Esophagus muscularis mucosa (tissue), 4 donors: Measurements from ENCODE around the gene AFAP1.

Experiments
- EP300 ChIP-seq: sonication (generic); formaldehyde crosslinking; IDR thresholded peaks from one replicate; pipeline ENCODE4 v1.6.1; 2017; ENCODE audit warnings: antibody characterized with exemption
- POLR2A ChIP-seq: fragments of 450-650 bp; IDR thresholded peaks from one replicate; pipeline ENCODE4 v1.6.1; 2017; ENCODE audit warnings: antibody characterized with exemption, moderate library complexity, mild to moderate bottlenecking, low read depth
- POLR2AphosphoS5 ChIP-seq, 2 donors: sonication (generic); formaldehyde crosslinking; IDR thresholded peaks; one replicate each; pipeline ENCODE4 v1.6.1; 2017; ENCODE audit warnings: antibody characterized with exemption in 2 of 2
- TF ChIP-seq, protein P1 (sequence below), 3 experiments: fragments of 200-600 bp in 2 of 3; fragments of 450-650 bp in 1 of 3; sonication (generic) in 2 of 3; IDR thresholded peaks; one replicate each; pipeline ENCODE4 v1.5.1; 2017 to 2019; ENCODE audit warnings: antibody characterized with exemption in 3 of 3, mild to moderate bottlenecking in 2 of 3, moderate library complexity in 1 of 3

DNA sequence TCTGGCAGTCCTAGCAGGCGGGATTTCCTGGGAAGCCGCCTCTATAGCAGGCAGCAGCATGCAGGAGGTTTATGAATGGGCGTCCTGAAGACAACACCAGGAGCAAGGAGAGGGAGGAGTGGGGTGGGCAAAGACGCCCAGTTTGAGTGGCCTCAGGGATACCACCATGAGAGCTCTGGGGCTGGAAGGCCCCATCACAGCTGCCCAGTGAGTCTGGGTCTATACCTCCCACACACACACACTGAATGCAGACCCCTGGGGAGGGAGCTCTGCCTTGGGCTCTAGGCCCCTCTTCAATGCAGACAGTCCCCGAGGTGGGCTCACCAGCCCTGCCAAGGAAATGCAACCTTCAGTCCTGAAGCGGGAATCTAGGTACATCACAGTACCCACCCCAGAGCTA is 98.6 kb downstream of the AFAP1 start:
- TF ChIP-seq, protein P1, sequence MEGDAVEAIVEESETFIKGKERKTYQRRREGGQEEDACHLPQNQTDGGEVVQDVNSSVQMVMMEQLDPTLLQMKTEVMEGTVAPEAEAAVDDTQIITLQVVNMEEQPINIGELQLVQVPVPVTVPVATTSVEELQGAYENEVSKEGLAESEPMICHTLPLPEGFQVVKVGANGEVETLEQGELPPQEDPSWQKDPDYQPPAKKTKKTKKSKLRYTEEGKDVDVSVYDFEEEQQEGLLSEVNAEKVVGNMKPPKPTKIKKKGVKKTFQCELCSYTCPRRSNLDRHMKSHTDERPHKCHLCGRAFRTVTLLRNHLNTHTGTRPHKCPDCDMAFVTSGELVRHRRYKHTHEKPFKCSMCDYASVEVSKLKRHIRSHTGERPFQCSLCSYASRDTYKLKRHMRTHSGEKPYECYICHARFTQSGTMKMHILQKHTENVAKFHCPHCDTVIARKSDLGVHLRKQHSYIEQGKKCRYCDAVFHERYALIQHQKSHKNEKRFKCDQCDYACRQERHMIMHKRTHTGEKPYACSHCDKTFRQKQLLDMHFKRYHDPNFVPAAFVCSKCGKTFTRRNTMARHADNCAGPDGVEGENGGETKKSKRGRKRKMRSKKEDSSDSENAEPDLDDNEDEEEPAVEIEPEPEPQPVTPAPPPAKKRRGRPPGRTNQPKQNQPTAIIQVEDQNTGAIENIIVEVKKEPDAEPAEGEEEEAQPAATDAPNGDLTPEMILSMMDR (IDR thresholded peaks at IDR 0.05) = no peak
- TF ChIP-seq POLR2A (no peak), POLR2AphosphoS5 (IDR thresholded peaks at IDR 0.05) (no peak), EP300 (no peak)
